Ecto neural progenitor cell (in vitro differentiated cells): ENCODE results near the gene SAXO2.
"Not testable (repeated sequence)": the region's sequence is repeated elsewhere in the genome, so short reads cannot be mapped to it uniquely, and the experiment has no call there.

ENCODE experiments used
- DNase-seq: peaks from one replicate; pipeline ENCODE4 v3.0.0-alpha.2; 2018; ENCODE audit warnings: low spot score

SAXO2 gene

GRCh38 chr15:82333603-82334553, 71.3 kb downstream of the SAXO2 start:
- not testable (repeated sequence) for DNase-seq
